GM12878 (cell line): Measurements from ENCODE around the gene GRIN2C. TPM values are rescaled to one million over a fixed set of nuclear protein-coding genes. Genes with fewer than 3 reads are reported as not detected.
A peak's percentile ranks its signal among the peaks of the same experiment; 100 is the strongest.

Experiments used
- ATAC-seq: fragments of 200-7000 bp; cut with Tn5 transposase; 3 replicates; pipeline ENCODE4 v1.9.1; 2020; ENCODE audit warnings: mild to moderate bottlenecking, moderate library complexity
- BruUV-seq: library from RNA; stranded (reverse); fragments of 400-500 nt; replicated peaks from 2 replicates; lab custom pipeline; 2021; lab: Mats Ljungman, UMichigan
- CTCF ChIA-PET: fragments of 300-600 bp; sonication (Branson Sonifier 250); formaldehyde crosslinking; extraction: SDS; loops from one replicate; lab custom pipeline; 2021; ENCODE audit warnings: inconsistent platforms; lab: Yijun Ruan, JAX
- POLR2A ChIA-PET: fragments of 350-600 bp; formaldehyde crosslinking; extraction: SDS; loops from one replicate; lab custom pipeline; 2021; ENCODE audit warnings: inconsistent platforms; lab: Charles Lee
- RAD21 ChIA-PET: fragments of 300-600 bp; sonication (Branson Sonifier 250); formaldehyde crosslinking; loops from one replicate; lab custom pipeline; 2023; ENCODE audit warnings: antibody characterized with exemption; ENCODE audit not compliant: unreplicated experiment; lab: Charles Lee
- SMC1A ChIA-PET: fragments of 300-600 bp; sonication (Branson Sonifier 250); formaldehyde crosslinking; loops from one replicate; lab custom pipeline; 2023; ENCODE audit not compliant: unreplicated experiment, uncharacterized antibody; lab: Charles Lee
- DNase-seq: peaks from one replicate; pipeline ENCODE4 v3.0.0-alpha.2; 2011; ENCODE audit warnings: low read depth, low spot score
- FAIRE-seq: peaks from 3 replicates; lab custom pipeline; 2011; peaks lifted over from hg19 to GRCh38; lab: Jason Lieb, UNC
- H2AFZ ChIP-seq: 2 replicates; pipeline ENCODE4 v1.6.0; 2011; ENCODE audit warnings: low read depth, low read length, control low read depth; ENCODE audit not compliant: control insufficient read depth
- H3K27ac ChIP-seq: 2 replicates; pipeline ENCODE4 v1.5.1; 2011; ENCODE audit warnings: control low read depth; ENCODE audit not compliant: control insufficient read depth, insufficient read depth
- H3K27me3 ChIP-seq, 2 experiments: replicated peaks in 1 of 2; 2 replicates each; pipeline versions ENCODE4 v1.6.0 to v1.6.1; 2011; ENCODE audit warnings: low read length in 1 of 2; ENCODE audit not compliant: control insufficient read depth in 2 of 2, insufficient read depth in 2 of 2
- H3K36me3 ChIP-seq, 2 experiments: 2 replicates each; pipeline ENCODE4 v1.5.1; 2011; ENCODE audit warnings: low read length in 1 of 2; ENCODE audit not compliant: control insufficient read depth in 2 of 2, insufficient read depth in 2 of 2
- H3K4me1 ChIP-seq: 2 replicates; pipeline ENCODE4 v1.6.1; 2011; ENCODE audit warnings: mild to moderate bottlenecking, low read length, moderate library complexity, mixed read lengths; ENCODE audit not compliant: control insufficient read depth, insufficient read depth
- H3K4me2 ChIP-seq: 2 replicates; pipeline ENCODE4 v1.6.0; 2011; ENCODE audit warnings: control low read depth; ENCODE audit not compliant: control insufficient read depth, insufficient read depth
- H3K4me3 ChIP-seq: fragments of 200-600 bp; sonication (generic); 2 replicates; pipeline ENCODE4 v1.5.1; 2016
- H3K79me2 ChIP-seq: 2 replicates; pipeline ENCODE4 v1.6.0; 2011; ENCODE audit warnings: low read length; ENCODE audit not compliant: control insufficient read depth, insufficient read depth
- H3K9ac ChIP-seq: 2 replicates; pipeline ENCODE4 v1.8.0; 2011; ENCODE audit warnings: low read length, control low read depth, mixed read lengths; ENCODE audit not compliant: control insufficient read depth, insufficient read depth
- H3K9me3 ChIP-seq: replicated peaks from 3 replicates; pipeline ENCODE4 v1.5.1; 2011; ENCODE audit warnings: mild to moderate bottlenecking, low read length; ENCODE audit not compliant: control insufficient read depth, insufficient read depth
- H4K20me1 ChIP-seq: 2 replicates; pipeline ENCODE4 v1.6.0; 2011; ENCODE audit not compliant: control insufficient read depth, insufficient read depth
- CBX3 ChIP-seq: fragments of 200-600 bp; sonication (generic); IDR thresholded peaks from 2 replicates; pipeline ENCODE4 v1.6.1; 2016; ENCODE audit warnings: low read depth, borderline replicate concordance
- E2F4 ChIP-seq: IDR thresholded peaks from 2 replicates; pipeline ENCODE4 v1.6.1; 2012; ENCODE audit warnings: low read depth, low read length, improper control_type of control experiment
- ETV6 ChIP-seq, 2 experiments: fragments of 450-650 bp in 1 of 2; IDR thresholded peaks in 1 of 2; conservative IDR thresholded peaks in 1 of 2; 2 replicates each; pipeline ENCODE4 v1.6.1; 2014; ENCODE audit warnings: antibody characterized with exemption in 1 of 2, borderline replicate concordance in 1 of 2, low read depth in 1 of 2, mild to moderate bottlenecking in 1 of 2, moderate library complexity in 1 of 2
- HDGF ChIP-seq: fragments of 450-650 bp; IDR thresholded peaks from 2 replicates; pipeline ENCODE4 v1.6.1; 2016; ENCODE audit warnings: antibody characterized with exemption
- PAX5 ChIP-seq: IDR thresholded peaks from 2 replicates; pipeline ENCODE4 v1.6.1; 2011; ENCODE audit warnings: low read depth, low read length, borderline replicate concordance
- RAD21 ChIP-seq: IDR thresholded peaks from 2 replicates; pipeline ENCODE4 v1.6.1; 2011; ENCODE audit warnings: mild to moderate bottlenecking, low read depth, low read length, moderate library complexity; ENCODE audit not compliant: insufficient read depth
- RB1 ChIP-seq: fragments of 450-650 bp; formaldehyde crosslinking; IDR thresholded peaks from 2 replicates; pipeline ENCODE4 v1.6.1; 2017; ENCODE audit warnings: mild to moderate bottlenecking, borderline replicate concordance
- SMC3 ChIP-seq: IDR thresholded peaks from 2 replicates; pipeline ENCODE4 v1.6.1; 2011; ENCODE audit warnings: low read length, improper control_type of control experiment, borderline replicate concordance
- SRF ChIP-seq, 2 experiments: IDR thresholded peaks; 2 replicates each; pipeline ENCODE4 v1.6.1; 2011; ENCODE audit warnings: low read depth in 2 of 2, low read length in 2 of 2, mild to moderate bottlenecking in 1 of 2, moderate library complexity in 1 of 2
- YY1 ChIP-seq: IDR thresholded peaks from 2 replicates; pipeline ENCODE4 v1.6.1; 2011; ENCODE audit warnings: low read depth, mild to moderate bottlenecking, low read length
- ZNF207 ChIP-seq: fragments of 450-650 bp; IDR thresholded peaks from 2 replicates; pipeline ENCODE4 v1.6.1; 2014; ENCODE audit warnings: antibody characterized with exemption, mild to moderate bottlenecking, borderline replicate concordance
- ZNF384 ChIP-seq: IDR thresholded peaks from 2 replicates; pipeline ENCODE4 v1.6.1; 2012; ENCODE audit warnings: low read depth, mild to moderate bottlenecking, low read length, improper control_type of control experiment, borderline replicate concordance
- WGBS: methylation state at CpG from one replicate; pipeline ENCODE4 v1.1.6; 2016; ENCODE audit warnings: low lambda C conversion rate; ENCODE audit not compliant: insufficient replicate concordance, insufficient coverage; ENCODE audit errors: missing lambda C conversion rate; 5-methylcytosine and 5-hydroxymethylcytosine counted together
- in situ Hi-C: fragments of 300-500 bp; cut with MboI; formaldehyde crosslinking; loops from 9 replicates; pipeline ENCODE4 v1.14.3; 2018; ENCODE audit warnings: mixed read lengths
- intact Hi-C: fragments of 100-400 bp; cut with micrococcal nuclease; formaldehyde crosslinking; loops from one replicate; pipeline ENCODE4 v1.14.2; 2022; ENCODE audit not compliant: unreplicated experiment
- polyA plus RNA-seq, 11 experiments: library from polyadenylated mRNA; depleted of rRNA in 4 of 11; unstranded in 6 of 11; stranded (reverse) in 5 of 11; fragments of >200 nt; fragmentation: Nextera tagmentation in 4 of 11; fragmentation: Illumina TruSeq in 1 of 11; extraction: Ambion mirVana in 4 of 11; extraction: Trizol in 1 of 11; gene quantifications; 1 replicate in 1 of 11; 2 replicates in 10 of 11; pipeline versions ENCODE4 v1.2.1 to v1.2.3, GENCODE V29; 2011 to 2016; ENCODE audit warnings: inconsistent platforms in 2 of 11, missing spikeins in 2 of 11, low read depth in 1 of 11
- total RNA-seq, 4 experiments: library from RNA; depleted of rRNA in 3 of 4; stranded (reverse); fragments of >200 nt in 3 of 4; fragmentation: Illumina TruSeq in 1 of 4; extraction: Trizol in 1 of 4; gene quantifications; 2 replicates each; pipeline versions ENCODE4 v1.2.1 to v1.2.3, GENCODE V29; 2013 to 2021
- TF ChIP-seq, protein P1 (sequence below): fragments of 450-650 bp; IDR thresholded peaks from 2 replicates; pipeline ENCODE4 v1.6.1; 2014; ENCODE audit warnings: mild to moderate bottlenecking
- TF ChIP-seq, protein P2 (sequence below): IDR thresholded peaks from 2 replicates; pipeline ENCODE4 v1.6.1; 2011; ENCODE audit warnings: borderline replicate concordance, low read depth, mild to moderate bottlenecking, moderate library complexity, mixed read lengths, low read length; ENCODE audit not compliant: insufficient read depth; ENCODE audit errors: extremely low read length
- TF ChIP-seq, protein P3 (sequence below), 3 experiments: IDR thresholded peaks in 2 of 3; conservative IDR thresholded peaks in 1 of 3; 2 replicates each; pipeline ENCODE4 v1.5.1; 2011; ENCODE audit warnings: low read depth in 3 of 3, low read length in 3 of 3, mild to moderate bottlenecking in 3 of 3, control low read depth in 2 of 3, moderate library complexity in 2 of 3, inconsistent platforms in 1 of 3, mixed read lengths in 1 of 3; ENCODE audit not compliant: control insufficient read depth in 2 of 3, insufficient read depth in 1 of 3; ENCODE audit errors: extremely low read depth in 1 of 3

Gene GRIN2C
- total and polyA plus RNA-seq, 10 of the 15 experiments (the other 5 are each of a cell fraction or from before 2014, with no cell fraction given) = 0.01 to 0.20 (median 0.11) TPM; not detected in 2

DNA sequence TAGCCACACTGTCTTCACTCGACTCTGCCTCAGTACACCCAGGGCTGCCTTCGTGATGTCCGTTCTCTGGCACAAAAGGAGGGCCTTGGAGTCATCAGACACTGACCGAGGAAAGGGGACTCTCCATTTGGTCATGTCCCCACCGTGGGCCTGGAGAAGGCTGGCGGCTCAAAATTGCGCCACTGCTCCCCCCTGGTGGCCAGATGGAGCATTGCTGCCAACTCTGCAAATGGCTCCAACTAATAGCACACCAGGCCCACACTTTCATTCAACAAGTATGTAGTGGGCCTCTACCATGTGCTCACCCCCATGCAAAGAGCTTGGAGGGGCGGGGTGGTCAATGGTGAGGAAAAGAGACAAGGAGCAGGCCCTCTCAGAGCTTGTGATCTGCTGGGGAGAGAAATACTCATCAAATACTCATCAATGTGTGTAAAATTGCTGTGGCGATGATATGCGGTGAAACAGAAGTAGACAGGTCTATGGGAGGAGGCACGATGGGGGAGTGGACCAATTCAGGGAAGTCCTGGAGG lies 5.2 kb upstream of the GRIN2C start:
- SMC1A ChIA-PET = interaction anchor here (0.6 to 1.9 kb wide), 6 partner anchors 8 to 120 kb away, joined by 3 to 13 read pairs (median 4); partner anchors contain the start of gene FDXR
- ATAC-seq (peak; percentile 81), FAIRE-seq (peak; percentile 76), DNase-seq (no peak)
- no peak overlapping the region for H3K27ac ChIP-seq
- H3K79me2 ChIP-seq = no peaks in the 10 kb centered on the region
- H3K36me3 ChIP-seq = no peaks in the 10 kb centered on the region; a peak in 3 of 4 replicates
- H2AFZ ChIP-seq = no peak overlapping the region
- H3K9ac ChIP-seq = no peak overlapping the region
- peaks cover 5 to 8% of the 10 kb centered on the region in 2 experiments for H3K27me3 ChIP-seq
- no peak overlapping the region for H3K4me2 ChIP-seq
- CTCF ChIA-PET = interaction anchor here (0.6 to 10.2 kb wide), 22 partner anchors 8 to 299 kb away, joined by 3 to 98 read pairs (median 5); partner anchors contain the start of genes FDXR and RAB37
- no peaks in the 10 kb centered on the region for H3K9me3 ChIP-seq
- POLR2A ChIA-PET = interaction anchor here (0.6 to 1.6 kb wide), 3 partner anchors 115 to 127 kb away, joined by 3 to 4 read pairs (median 3); no protein-coding TSS in a partner anchor
- in situ Hi-C loops (loop anchor here (5.0 kb wide), 1 partner anchor 123 kb away; no protein-coding TSS in a partner anchor), intact Hi-C loops (loop anchor here (1.0 to 2.0 kb wide), 2 partner anchors 74 to 208 kb away; no protein-coding TSS in a partner anchor)
- 21% methylated on average over 11 of the region's 11 CpGs for WGBS
- BruUV-seq = no TSS peak
- H3K4me3 ChIP-seq = no peak overlapping the region
- peaks cover 4% of the 10 kb centered on the region; the same call in 1 of the 2 replicates for H3K4me1 ChIP-seq
- no peaks in the 10 kb centered on the region for H4K20me1 ChIP-seq
- RAD21 ChIA-PET = interaction anchor here (1.1 to 4.9 kb wide), 8 partner anchors 9 to 208 kb away, joined by 3 to 21 read pairs (median 10); no protein-coding TSS in a partner anchor
- TF ChIP-seq E2F4 (no peak), PAX5 (no peak), SMC3 (peak; percentile 86), ZNF384 (no peak), RB1 (peak; percentile 48; the same call in 1 of the 2 replicates), CBX3 (no peak), HDGF (0 out of 2 replicates have a peak, but pooled peaks have one; percentile 54), YY1 (peak; percentile 79), ETV6 (conservative IDR thresholded peaks at IDR 0.05 in 1 of 2, IDR thresholded peaks at IDR 0.05 in 1 of 2; ENCODE audit: borderline replicate concordance in 1 of 2, low read depth in 1 of 2) (no peak), ZNF207 (0 out of 2 replicates have a peak, but pooled peaks have one; percentile 37), SRF (IDR thresholded peaks at IDR 0.05; ENCODE audit: low read depth in 2 of 2, low read length in 2 of 2) (no peak), RAD21 (peak; percentile 71)
- TF ChIP-seq, protein P1, sequence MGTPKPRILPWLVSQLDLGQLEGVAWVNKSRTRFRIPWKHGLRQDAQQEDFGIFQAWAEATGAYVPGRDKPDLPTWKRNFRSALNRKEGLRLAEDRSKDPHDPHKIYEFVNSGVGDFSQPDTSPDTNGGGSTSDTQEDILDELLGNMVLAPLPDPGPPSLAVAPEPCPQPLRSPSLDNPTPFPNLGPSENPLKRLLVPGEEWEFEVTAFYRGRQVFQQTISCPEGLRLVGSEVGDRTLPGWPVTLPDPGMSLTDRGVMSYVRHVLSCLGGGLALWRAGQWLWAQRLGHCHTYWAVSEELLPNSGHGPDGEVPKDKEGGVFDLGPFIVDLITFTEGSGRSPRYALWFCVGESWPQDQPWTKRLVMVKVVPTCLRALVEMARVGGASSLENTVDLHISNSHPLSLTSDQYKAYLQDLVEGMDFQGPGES = no peak
- TF ChIP-seq, protein P2, sequence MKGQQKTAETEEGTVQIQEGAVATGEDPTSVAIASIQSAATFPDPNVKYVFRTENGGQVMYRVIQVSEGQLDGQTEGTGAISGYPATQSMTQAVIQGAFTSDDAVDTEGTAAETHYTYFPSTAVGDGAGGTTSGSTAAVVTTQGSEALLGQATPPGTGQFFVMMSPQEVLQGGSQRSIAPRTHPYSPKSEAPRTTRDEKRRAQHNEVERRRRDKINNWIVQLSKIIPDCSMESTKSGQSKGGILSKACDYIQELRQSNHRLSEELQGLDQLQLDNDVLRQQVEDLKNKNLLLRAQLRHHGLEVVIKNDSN = no peak
- TF ChIP-seq, protein P3, sequence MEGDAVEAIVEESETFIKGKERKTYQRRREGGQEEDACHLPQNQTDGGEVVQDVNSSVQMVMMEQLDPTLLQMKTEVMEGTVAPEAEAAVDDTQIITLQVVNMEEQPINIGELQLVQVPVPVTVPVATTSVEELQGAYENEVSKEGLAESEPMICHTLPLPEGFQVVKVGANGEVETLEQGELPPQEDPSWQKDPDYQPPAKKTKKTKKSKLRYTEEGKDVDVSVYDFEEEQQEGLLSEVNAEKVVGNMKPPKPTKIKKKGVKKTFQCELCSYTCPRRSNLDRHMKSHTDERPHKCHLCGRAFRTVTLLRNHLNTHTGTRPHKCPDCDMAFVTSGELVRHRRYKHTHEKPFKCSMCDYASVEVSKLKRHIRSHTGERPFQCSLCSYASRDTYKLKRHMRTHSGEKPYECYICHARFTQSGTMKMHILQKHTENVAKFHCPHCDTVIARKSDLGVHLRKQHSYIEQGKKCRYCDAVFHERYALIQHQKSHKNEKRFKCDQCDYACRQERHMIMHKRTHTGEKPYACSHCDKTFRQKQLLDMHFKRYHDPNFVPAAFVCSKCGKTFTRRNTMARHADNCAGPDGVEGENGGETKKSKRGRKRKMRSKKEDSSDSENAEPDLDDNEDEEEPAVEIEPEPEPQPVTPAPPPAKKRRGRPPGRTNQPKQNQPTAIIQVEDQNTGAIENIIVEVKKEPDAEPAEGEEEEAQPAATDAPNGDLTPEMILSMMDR (IDR thresholded peaks at IDR 0.05 in 2 of 3, conservative IDR thresholded peaks at IDR 0.05 in 1 of 3; ENCODE audit: control insufficient read depth in 2 of 3, extremely low read depth in 1 of 3, insufficient read depth in 1 of 3, low read depth in 3 of 3, low read length in 3 of 3) = peak; percentile 91 to 98 (median 97)
